ENCODE data around the gene NR2C2AP.
A peak's percentile ranks its signal among the peaks of the same experiment; 100 is the strongest.

NR2C2AP gene

DNA sequence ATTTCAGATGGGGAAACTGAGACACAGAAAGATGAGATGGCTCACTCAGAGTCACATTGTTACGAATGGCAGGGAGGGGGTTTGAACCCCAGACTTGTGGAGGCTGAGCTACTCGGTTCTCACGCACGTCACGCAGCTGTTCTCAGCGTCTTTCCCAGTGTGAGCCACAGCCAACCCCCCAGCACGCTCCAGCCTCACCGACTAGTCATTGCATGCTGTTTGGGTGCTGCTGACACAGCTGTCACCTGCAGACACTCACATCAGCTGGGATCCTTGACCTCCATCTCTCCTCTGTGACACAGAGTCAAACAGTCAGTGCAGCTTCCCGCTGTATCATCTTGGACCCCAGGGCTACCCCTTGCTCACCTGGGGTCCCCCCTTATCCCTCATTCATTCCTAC is 6.2 kb upstream of the NR2C2AP start:
- no peak overlapping the region for H3K4me3 ChIP-seq (ENCODE audit: low read depth, low read length)
- DNase-seq (ENCODE audit: low read depth), result no peak
- TF ChIP-seq CTCF (conservative IDR thresholded peaks at IDR 0.05; ENCODE audit: low read depth, low read length), result no peak

GRCh38 chr19:19207637-19208572 is 4.7 kb upstream of the NR2C2AP start:
- no peak for TF ChIP-seq CTCF (conservative IDR thresholded peaks at IDR 0.05; ENCODE audit: low read depth, low read length)
- H3K4me3 ChIP-seq (ENCODE audit: low read depth, low read length), result no peak overlapping the region
- DNase-seq (ENCODE audit: low read depth), result no peak

- no peak for DNase-seq (ENCODE audit: low read depth)
- no peak for TF ChIP-seq CTCF (conservative IDR thresholded peaks at IDR 0.05; ENCODE audit: low read depth, low read length)
- H3K4me3 ChIP-seq (ENCODE audit: low read depth, low read length), result no peak overlapping the region
Measured at GRCh38 chr19:19206938-19207337, 3.7 kb upstream of the NR2C2AP start.

DNA sequence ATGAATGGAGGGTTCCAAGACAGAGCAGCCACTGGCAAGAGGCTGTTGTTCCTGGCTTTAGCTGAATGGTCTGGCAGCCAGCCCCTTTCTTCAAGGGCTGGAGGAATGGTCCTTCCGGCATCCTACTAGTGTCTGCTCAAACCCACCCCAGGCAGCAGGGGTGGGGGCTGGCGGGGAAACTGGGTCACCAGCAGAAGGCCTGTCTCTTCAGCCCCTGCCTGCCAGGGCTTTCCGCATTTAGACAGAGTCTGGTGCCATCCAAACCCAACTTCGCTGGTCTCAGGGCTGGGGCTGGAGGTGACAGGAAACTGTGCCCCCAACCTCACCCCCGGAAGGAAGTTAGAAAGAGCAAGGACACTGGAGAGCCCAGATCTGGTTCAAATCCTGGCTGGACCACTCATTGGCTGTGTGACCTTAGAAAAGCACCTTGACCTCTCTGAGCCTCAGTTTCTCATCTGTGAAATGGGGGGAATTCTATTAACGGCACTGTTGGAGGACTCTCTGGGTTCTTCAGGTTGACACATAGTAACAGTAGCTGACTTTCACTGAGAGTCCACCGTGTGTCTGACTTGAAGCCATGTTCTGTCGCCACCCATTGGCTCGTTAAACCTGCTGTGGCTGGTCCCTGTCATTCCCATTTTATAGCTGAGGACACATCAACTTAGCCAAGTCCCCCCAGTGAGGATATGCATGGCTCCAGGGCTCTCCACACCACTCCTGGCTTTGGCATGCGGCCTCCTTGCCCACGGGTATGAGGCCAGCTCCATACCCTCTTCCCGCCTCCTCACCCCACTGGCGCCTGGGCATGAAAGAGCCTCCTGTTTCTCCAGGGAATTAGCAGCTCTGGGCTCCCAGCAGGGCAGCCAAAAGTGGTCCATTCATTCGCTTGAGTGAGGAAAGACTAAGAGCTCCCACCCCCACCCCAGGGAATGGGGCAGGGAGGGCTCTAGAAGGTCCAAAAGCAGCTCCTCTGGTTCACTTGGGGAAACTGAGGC is 2.5 kb upstream of the NR2C2AP start:
- no peak overlapping the region for H3K4me3 ChIP-seq (ENCODE audit: low read depth, low read length)
- DNase-seq (ENCODE audit: low read depth), result no peak
- no peak for TF ChIP-seq CTCF (conservative IDR thresholded peaks at IDR 0.05; ENCODE audit: low read depth, low read length)

GRCh38 chr19:19204181-19204580 is 967 bp upstream of the NR2C2AP start:
- H3K4me3 ChIP-seq (ENCODE audit: low read depth, low read length), result no peak overlapping the region
- DNase-seq (ENCODE audit: low read depth), result no peak
- no peak for TF ChIP-seq CTCF (conservative IDR thresholded peaks at IDR 0.05; ENCODE audit: low read depth, low read length)

GRCh38 chr19:19202707-19203011 is 555 bp downstream of the NR2C2AP start:
- peak overlapping the region; percentile 67 for H3K4me3 ChIP-seq (ENCODE audit: low read depth, low read length)
- no peak for TF ChIP-seq CTCF (conservative IDR thresholded peaks at IDR 0.05; ENCODE audit: low read depth, low read length)
- DNase-seq (ENCODE audit: low read depth), result no peak
